ENCODE data around the gene EHMT1. TPM values are rescaled to one million over a fixed set of nuclear protein-coding genes. Genes with fewer than 3 reads are reported as not detected.
"Not testable (repeated sequence)": the region's sequence is repeated elsewhere in the genome, so short reads cannot be mapped to it uniquely, and the experiment has no call there.

Gene EHMT1
- total RNA-seq, 1 donor from 2014 or later: 95.9 TPM

GRCh38 chr9:137731947-137732813 lies 113.4 kb downstream of the EHMT1 start:
- intact Hi-C loops (cut with micrococcal nuclease): no loop called here

GRCh38 chr9:137733429-137733828 lies 114.6 kb downstream of the EHMT1 start:
- intact Hi-C loops (cut with micrococcal nuclease): no loop called here

GRCh38 chr9:137734181-137734580 lies 115.4 kb downstream of the EHMT1 start:
- intact Hi-C loops (cut with micrococcal nuclease): no loop called here

GRCh38 chr9:137738182-137738696 lies 119.4 kb downstream of the EHMT1 start:
- intact Hi-C loops (cut with micrococcal nuclease): not testable (repeated sequence)

- intact Hi-C loops (cut with micrococcal nuclease): no loop called here
Measured at GRCh38 chr9:137738703-137739102, 119.9 kb downstream of the EHMT1 start.

GRCh38 chr9:137739371-137740309 lies 120.8 kb downstream of the EHMT1 start:
- intact Hi-C loops (cut with micrococcal nuclease): no loop called here

- intact Hi-C loops (cut with micrococcal nuclease): no loop called here
Measured at GRCh38 chr9:137740312-137740711, 121.5 kb downstream of the EHMT1 start.

- intact Hi-C loops (cut with micrococcal nuclease): no loop called here
Measured at GRCh38 chr9:137741330-137741729, 122.5 kb downstream of the EHMT1 start.

GRCh38 chr9:137742698-137743097 lies 123.9 kb downstream of the EHMT1 start:
- intact Hi-C loops (cut with micrococcal nuclease): no loop called here

- intact Hi-C loops (cut with micrococcal nuclease): no loop called here
Measured at GRCh38 chr9:137743695-137744094, 124.9 kb downstream of the EHMT1 start.

GRCh38 chr9:137744632-137745183 lies 125.9 kb downstream of the EHMT1 start:
- intact Hi-C loops (cut with micrococcal nuclease): no loop called here

GRCh38 chr9:137745541-137745991 lies 126.8 kb downstream of the EHMT1 start:
- intact Hi-C loops (cut with micrococcal nuclease): no loop called here

- intact Hi-C loops (cut with micrococcal nuclease): no loop called here
Measured at GRCh38 chr9:137748311-137748710, 129.5 kb downstream of the EHMT1 start.

GRCh38 chr9:137748741-137749140 lies 129.9 kb downstream of the EHMT1 start:
- intact Hi-C loops (cut with micrococcal nuclease): no loop called here

- intact Hi-C loops (cut with micrococcal nuclease): no loop called here
Measured at GRCh38 chr9:137749511-137749910, 130.7 kb downstream of the EHMT1 start.

- intact Hi-C loops (cut with micrococcal nuclease): no loop called here
Measured at GRCh38 chr9:137750007-137750406, 131.2 kb downstream of the EHMT1 start.

- intact Hi-C loops (cut with micrococcal nuclease): no loop called here
Measured at GRCh38 chr9:137750566-137750965, 131.8 kb downstream of the EHMT1 start.

- intact Hi-C loops (cut with micrococcal nuclease): no loop called here
Measured at GRCh38 chr9:137751616-137752015, 132.8 kb downstream of the EHMT1 start.

- intact Hi-C loops (cut with micrococcal nuclease): no loop called here
Measured at GRCh38 chr9:137752426-137752825, 133.6 kb downstream of the EHMT1 start.

GRCh38 chr9:137753192-137753765 lies 134.5 kb downstream of the EHMT1 start:
- intact Hi-C loops (cut with micrococcal nuclease): no loop called here

Measured in T-helper 2 cell treated with Interferon-gamma antibody and Interleukin-4, amounts not matched to agents 100 ng/mL and 5 ng/mL, for 36 hours (primary cell).